HK-2 (cell line): ENCODE results near the gene TBC1D22A.

Source experiments
- DNase-seq: peaks from one replicate; pipeline ENCODE4 v3.0.0-alpha.2; 2018; ENCODE audit not compliant: unreplicated experiment

TBC1D22A gene

DNA sequence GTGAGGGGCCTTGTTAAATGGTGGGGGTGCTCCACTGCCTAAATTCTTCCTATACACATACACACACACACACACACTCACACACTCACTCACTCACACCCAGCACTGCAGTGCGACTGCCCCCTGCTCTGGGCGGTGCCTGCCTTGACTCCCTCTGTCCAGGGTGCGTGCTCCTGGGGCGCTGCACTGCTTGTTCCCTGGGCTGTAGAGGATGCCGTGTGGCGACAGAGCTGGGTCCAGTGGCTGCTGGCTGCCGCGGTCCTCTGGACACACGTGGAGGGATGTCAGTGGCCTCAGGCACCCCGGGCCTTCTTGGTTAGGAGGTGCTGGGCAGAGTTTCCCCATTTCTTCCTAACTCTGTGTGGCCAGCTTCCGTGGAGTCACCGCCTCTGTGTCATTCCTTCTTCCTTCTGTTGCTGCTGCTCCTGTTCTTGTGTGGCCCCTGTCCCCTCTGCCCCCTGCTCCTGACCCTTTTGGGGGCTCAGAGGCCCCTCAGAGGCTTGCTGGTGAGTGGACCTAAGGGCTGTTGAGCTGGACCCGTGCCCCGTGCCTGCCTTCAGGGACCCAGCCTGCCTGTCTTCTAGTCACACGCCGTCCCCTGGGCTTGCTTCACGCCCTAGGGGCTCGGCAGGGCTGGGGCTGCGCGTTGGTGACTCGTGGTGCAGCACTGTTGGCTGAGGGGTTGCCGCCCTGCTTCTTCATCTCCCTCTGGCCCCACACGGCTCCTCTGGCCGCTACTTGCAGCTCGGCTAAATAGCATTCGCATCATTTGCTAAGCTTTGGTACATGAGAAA, 147.0 kb downstream of the TBC1D22A start:
- DNase-seq = no peak

DNA sequence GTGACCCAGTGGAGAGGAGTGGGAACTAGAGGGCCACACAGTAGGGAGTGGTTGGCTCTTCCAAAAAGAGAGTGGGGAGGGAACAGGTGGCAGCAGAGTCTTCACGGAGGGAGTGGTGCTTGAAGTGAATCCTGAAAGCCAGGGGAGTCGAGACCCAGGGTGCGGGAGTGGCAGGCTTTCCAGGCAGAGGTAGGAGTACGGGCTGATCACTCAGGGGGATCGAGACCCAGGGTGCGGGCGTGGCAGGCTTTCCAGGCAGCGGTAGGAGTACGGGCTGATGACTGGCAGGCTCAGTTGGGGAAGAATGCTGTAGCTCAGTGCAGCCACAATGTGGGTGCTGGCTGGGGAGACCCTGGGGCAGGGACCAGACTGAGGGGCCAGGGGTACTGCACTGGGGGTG, 148.2 kb downstream of the TBC1D22A start:
- DNase-seq = no peak

DNA sequence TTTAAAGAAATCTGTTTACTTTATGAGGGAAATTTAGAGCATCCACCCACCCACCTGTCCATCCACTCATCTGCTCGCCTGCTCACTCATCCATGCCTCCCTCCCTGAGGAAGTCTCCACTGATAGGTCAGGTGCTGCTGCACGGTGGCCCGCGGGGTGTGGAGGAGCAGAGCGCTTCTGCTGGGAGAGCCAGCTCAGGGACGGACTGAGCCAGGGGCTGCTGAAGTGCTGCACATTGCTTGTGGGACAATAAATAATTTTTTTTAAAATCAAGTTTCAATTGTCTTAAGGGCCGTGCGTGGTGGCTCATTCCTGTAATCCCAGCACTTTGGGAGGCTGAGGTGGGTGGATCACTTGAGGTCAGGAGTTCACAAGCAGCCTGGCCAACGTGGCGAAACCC, 148.9 kb downstream of the TBC1D22A start:
- DNase-seq = no peak

DNA sequence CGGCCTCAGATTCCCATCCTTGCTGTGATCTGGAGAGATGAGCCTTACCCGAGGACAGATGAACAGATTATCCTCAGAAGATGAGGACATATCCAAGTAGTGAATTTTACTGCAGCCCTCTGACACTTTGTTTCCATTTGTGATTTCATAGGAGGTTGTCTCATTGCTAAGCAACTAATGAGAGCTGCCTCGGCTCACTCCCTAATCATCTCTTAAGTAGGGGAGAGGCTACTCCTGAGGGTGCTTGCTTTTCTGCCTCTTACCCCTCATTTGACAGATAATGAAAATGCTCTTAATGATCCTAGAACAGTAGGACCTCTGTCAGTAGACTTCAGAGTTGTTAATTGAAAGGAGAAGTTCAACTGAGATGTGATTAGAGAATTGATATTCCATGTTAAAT, 150.9 kb downstream of the TBC1D22A start:
- DNase-seq = no peak

DNA sequence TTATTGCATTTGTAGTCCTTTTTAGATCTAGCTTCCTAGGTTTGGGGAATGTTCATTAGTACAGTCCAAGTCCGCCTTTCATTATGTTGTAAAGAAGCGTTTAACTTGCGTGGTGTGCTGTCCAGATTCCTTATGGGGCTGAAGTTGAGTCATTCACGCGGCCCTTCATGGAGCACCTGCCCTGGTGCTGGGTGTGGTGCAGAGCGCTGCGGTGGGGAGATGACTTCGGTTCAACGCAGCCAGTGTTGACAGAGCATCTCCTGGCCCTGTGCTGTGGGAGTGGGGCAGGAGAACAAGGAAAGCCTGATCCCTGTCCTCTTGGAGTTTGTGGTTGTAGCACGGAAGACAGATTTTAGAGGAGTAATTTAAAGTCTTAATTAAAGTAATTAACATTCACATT, 152.0 kb downstream of the TBC1D22A start:
- DNase-seq = no peak

DNA sequence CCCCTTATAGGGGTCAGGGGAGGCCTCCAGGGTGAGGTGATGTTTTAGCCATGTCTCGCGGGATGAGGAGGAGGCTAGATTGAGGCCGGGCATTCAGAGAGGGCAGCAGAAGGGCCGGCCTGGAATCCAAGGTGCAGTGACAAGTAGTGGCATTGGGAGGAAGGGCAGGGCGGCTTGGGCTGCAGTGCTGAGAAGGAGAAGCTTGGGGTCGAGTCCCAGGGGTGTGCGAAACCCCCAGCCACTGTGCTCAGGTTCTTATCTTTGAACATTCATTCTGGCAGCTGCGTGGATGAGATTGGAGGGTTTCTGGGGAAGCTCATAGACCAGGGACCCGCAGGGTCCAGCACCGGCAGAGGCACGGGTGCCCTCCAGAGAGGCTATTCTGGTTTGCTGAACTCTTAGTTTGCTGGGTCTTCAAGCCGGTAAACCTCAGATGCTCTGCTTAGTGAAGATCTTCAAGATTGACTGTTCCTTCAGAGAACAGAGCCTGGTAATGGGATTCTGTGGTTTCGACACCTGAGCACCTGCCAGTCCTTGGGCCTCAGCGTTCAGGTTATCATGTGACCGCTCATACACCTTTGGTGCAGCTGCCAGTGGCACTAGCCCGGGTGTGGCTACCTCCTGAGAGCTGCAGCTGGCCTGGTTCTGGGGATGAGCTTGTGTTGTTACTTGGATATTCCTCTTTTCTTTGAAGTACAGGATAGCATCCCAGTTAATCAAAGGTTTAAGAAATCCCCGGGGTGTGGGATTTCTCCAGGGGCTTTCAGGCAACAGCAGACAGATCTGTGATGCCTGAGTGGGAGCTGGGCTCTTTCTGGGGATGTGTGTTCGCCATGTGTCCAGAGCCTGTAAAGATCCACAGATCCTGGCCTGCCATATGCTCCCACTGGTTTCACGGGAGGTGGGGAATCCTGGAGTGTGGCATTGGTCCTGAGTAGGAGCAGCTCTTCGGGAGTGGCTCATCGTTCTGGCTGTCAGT, 152.8 kb downstream of the TBC1D22A start:
- DNase-seq = no peak

DNA sequence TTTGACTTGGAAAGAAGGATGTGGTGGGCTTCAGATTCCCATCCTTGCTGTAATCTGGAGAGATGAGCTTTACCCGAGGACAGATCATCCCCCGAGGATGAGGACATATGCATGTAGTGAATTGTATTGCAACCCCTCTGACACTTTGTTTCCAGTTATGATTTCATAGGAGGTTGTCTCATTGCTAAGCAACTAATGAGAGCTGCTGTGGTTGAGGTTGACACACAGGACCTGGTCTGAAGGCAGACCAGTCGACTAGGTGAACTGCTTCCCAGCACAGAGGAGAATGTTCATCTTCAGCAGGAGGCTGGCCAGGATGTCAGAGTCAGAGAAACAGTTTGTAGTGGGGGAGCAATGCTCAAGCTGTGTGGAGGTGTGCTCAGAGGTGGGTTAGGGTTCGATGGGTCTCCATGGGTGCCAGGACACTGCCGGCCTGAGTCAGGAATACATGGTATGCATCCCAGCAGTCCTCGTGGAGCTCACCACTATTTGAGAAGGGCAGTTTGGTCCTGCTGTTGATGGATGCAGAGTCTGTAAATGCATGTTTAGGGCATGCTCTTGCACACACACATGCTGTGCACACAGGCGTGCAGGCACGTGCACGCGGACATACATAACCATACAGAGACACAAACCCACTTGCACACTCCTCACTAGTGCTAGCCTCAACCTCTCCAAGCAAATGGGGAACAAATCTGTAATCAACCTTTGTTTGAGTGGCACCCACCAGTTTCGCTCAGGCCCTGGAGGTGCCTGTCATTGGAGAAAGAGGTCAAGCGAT, 153.7 kb downstream of the TBC1D22A start:
- no peak for DNase-seq

DNA sequence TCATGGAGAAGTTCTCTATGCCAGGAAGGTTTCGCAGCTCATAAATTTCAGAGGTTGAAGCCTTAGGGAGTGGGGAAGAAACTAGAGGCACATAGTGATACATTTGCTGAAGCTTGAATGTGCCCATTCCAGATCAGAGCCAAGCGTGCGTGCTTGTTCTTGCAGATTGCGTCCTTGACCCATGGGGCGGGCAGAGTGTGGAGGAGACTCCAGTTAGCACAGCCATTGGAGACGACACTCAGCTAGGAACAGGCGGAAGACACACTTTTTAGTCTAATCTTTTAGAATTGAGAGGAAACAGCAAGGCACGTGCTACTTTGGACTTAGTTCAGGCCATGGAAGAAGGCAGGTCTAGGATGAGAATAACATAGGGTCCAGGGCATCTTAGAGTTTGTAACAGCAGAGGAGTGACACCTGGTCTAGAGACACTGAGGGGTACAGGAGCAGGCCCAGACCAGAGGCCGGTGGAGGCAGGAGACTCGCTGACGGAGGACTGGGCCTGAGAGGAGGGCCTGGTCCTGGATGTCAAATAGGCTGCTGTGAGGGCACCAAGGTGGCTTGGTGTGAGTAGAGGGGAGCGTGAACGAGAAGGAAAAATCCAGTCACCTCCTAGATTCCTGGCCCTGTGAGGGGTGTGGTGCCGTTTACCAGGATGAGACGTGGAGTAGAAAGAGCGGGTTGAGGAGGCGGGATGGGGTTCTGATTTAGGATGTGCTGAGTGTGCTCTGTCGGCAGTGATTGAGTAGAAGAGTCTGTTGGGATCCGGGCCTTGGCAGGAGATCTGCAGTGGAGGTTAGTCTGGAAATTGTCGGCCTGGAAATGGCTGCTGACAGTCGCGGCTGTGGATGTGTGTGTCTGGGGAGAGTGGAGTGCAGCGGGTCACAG, 154.7 kb downstream of the TBC1D22A start:
- no peak for DNase-seq

DNA sequence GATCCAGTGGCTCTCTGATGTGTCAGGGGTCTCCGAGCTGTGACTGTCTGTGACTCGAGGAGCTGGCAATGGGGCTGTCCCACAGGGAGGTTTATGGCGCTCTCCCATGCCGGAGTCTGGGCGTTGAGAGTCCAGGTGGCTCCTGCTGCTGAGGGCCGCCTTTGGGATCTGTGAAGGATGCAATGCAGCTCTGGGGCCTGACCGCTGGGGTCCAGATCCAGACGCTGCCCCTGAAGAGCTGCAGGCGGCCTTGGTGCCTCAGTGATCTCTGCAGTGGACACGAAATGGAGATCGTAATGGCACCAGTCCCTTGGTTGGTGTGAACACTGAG, 155.3 kb downstream of the TBC1D22A start:
- no peak for DNase-seq

DNA sequence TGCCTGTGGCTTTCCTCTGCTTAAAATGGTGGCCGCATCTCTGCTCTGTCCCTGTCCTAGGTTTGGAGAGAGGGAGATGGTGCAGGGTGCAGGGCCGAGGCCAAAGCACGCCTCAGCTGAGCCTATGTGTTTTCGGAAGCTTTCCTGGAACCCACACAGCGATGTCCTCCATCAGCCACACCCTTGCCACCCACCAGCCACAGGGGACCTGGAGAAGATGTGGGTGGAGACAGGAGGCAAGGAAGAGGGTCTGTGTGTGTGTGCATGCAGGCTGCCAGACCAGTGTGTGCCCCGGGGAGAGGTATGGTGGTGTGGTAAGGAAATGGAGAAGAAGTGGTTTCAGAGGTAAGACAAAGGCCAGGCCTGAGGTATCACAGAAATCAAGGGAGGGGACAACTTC, 155.7 kb downstream of the TBC1D22A start:
- no peak for DNase-seq

DNA sequence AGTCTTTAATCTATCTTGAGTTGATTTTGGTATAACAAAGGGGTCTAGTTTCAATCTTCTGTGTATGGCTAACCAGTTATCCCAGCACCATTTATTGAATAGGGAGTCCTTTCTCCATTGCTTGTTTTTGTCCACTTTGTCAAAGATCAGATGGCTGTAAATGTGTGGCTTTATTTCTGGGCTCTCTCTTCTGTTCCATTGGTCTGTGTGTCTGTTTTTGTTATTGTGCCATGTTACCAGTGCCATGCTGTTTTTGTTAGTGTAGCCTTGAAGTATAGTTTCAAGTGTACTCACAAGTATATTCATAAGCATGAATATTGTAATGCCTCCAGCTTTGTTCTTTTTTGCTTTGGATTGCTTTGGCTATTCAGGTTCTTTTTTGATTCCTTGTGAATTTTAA, 159.6 kb downstream of the TBC1D22A start:
- no peak for DNase-seq

DNA sequence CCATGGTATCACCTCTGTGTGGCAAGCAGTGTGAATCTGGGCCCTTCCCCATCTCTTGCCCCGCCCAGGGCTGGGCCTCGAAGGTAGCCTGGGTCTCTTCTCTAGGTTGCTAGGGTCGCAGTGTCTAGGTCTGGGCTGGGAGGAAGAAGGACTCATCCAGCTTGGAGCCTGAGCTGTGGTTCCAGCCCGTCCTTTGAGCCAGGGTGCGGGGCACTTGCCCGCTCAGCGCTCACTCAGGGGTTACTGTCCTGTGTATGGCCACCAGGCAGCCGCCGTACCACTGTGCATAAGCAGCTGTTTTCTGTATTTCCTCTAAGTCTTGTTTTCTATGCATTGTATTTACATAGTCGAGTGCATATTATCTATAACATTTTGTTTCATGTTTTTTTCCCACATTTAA, 160.9 kb downstream of the TBC1D22A start:
- no peak for DNase-seq

DNA sequence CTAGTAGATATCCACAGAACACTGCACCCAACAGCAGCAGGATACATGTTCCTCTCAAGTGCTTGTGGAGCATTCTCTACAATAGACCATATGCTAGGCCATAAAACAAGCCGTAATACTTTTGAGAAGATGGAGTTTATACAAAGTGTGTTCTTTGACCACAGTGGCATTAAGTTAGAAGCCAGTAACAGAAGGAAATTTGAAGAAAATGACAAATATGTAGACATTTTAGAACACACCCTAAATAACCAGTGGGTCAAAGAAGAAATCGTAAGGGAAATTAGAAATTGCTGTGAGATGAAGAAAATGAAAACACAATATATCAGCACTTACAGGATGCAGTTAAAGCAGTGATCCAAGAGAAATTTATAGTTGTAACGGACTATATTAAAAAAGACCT, 163.4 kb downstream of the TBC1D22A start:
- DNase-seq = no peak

DNA sequence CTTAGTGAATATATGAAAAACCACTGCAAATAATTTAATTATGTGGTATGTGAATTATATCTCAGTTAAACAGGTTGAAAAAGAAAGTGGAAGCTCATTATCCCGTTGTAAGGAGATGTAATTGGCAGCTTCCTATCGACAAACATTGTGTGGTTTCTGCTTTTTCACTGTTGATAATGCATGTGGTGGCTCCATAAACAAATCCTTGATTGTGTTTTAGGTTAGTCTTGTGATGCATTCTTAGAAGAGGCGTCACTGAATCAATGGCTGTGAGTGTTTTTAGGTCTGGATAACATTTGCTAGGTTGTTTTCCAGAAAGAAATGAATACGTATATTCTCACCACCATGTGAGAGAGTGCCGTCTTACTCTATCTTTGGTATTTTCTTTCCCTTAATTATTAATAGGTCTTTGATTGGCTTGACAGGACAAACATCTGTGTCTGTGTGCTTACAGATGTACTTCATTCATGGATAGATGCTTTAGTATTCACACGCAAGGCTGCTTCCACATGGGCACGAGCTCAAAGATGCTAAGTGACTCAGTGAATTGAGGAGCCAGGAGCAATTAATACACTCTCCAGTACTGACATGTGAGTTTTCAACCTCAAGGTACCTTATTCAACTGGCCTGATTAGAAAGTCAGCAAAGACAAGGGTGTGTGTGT, 166.7 kb downstream of the TBC1D22A start:
- no peak for DNase-seq

DNA sequence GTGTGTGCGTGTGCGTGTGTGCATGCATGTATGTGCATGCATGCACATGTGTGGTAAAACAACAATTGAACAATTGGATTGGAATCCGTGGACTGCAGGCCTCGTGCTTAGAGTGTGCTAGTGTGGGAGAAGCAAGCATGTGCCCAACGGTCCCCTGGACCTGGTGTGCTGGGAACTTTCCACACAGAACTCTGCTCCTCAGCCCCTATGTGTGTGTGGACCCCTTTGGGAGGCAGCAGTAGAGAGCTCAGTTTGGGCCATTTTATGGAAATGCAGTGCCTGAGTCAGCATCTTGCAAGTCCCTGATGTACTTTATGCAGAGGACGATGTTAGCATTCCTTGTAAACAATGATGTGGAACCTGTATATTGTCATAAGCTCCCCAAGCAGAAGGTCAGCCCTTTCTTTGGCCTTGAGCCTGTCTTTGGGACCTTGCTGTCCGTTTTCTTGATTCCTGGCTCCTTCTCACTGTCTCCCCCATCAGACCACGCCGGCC, 167.3 kb downstream of the TBC1D22A start:
- no peak for DNase-seq

DNA sequence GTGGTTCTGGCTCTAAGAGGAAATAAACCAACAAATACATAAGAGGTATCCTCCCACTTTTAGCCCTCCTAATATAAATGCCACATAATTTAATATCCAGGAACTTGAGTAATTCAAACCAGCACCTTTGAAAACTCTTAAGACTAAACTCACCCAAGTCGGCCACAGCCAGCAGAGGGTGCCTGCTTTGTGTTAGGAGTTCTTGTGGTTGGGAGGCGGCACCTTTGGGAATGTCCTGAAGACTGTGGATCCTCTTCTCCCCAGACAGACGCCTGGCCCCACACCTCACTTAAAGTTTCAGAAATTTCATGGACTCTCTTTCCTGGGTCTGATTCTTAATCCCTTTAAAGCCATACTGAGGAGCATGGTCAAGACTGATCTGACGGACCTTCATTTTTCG, 169.0 kb downstream of the TBC1D22A start:
- peak; percentile 13 for DNase-seq

DNA sequence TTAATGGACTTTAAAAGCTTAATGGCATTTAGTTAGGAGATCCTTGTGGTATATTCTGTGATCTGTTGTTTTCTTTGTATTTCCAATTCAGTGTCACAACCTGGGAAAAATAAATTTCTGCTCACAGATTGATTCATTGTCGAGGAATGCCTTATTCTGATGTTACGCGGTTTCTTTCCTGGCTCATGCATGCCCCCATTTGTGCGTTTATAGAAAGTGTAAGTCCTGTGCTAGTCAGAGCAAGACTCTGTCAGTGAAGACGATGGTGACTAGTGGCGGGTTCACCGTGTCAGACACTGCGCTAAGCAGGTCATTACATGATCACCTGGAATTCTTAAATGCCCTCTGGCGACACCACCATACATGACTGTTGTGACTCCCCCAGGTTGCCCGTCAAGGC, 169.4 kb downstream of the TBC1D22A start:
- no peak for DNase-seq

DNA sequence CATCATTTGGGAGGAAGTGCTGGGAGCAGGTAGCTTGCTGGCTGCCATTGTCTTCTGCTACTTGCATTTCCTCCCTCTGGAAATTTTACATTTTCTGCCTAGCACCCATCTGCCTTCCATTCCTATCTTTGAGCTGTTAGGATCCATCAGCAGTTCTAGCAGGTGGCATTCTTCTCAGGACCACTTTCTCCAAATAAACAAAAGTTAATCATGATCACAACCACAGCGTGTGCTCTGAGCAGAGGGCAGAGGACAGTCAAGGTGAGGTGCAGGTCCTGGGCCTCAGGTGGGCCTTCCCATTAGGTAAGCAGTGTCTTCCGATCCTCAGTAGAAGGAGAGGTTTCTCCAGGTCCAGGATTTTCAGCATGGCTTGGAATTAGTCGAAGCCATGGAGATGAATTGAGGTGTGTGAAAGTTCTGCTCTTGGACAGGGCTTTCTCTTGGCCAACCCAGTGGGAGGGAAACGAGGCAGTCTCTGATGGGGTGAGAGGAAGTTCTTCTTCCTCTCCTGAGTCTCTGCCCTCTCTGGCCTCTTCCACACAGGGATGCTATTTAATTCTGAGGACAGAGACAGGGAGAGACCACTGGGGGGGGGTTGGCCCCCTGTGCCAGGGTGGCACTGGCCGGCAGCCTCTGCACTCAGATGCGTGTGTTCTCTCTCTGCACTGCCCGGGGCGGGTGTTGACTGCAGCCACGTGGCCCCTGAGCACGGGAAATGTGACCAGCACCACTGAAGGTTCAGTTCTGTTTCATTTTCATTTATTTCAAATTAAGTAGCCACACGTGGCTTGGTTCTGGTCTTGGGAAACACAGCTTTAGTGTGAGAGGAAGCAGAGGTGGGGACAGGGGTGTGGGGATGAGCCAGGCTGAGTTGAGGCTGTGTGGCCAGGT, 170.8 kb downstream of the TBC1D22A start:
- DNase-seq = no peak

DNA sequence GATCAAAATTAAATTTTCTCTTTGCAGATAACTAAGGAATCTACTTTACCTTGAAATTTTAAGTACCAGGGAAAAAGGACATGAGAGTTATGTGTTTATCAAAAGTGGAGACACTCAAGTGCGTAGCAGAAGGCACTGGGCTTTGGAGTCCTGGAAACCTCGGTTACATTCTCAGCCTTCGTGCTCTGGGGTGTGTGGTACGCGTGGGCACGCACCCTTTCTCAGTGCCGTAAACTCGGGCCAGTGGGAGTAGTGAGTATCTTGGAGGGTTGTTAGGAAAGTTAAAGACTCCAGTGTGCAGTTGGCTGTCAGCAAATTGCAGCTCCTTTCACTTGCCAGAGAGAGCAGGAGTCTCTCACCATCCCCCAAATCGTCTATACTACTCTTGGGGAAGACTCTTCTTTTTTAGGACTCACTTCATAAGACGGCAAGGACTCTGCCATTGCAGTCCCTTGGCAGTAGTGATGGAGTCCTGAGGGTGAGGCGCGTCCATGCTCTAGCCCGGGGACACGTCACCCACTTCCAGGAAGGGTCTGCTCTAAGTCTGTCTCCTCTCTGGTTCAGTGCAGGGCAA, 171.8 kb downstream of the TBC1D22A start:
- DNase-seq = no peak
